Mucosa of descending colon (tissue), 3 donors: ENCODE results near the gene LAIR1. TPM values are rescaled to one million over a fixed set of nuclear protein-coding genes. Genes with fewer than 3 reads are reported as not detected.
A peak's percentile ranks its signal among the peaks of the same experiment; 100 is the strongest.
"Not testable (repeated sequence)": the region's sequence is repeated elsewhere in the genome, so short reads cannot be mapped to it uniquely, and the experiment has no call there.

Source experiments
- ATAC-seq: fragments of 200-7000 bp; cut with Tn5 transposase; one replicate; pipeline ENCODE4 v1.9.1; 2020; ENCODE audit warnings: mild to moderate bottlenecking, moderate library complexity
- DNase-seq, 3 donors: peaks; one replicate each; pipeline ENCODE4 v3.0.0-alpha.2; 2020
- H3K36me3 ChIP-seq: fragments of 200-600 bp; one replicate; pipeline ENCODE4 v1.8.0; 2021; ENCODE audit warnings: low read depth, mild to moderate bottlenecking
- H3K4me1 ChIP-seq: fragments of 200-600 bp; one replicate; pipeline ENCODE4 v1.8.0; 2021; ENCODE audit warnings: low read depth, mild to moderate bottlenecking
- H3K4me3 ChIP-seq: fragments of 200-600 bp; one replicate; pipeline ENCODE4 v1.8.0; 2021; ENCODE audit warnings: mild to moderate bottlenecking
- H3K9me3 ChIP-seq: fragments of 200-600 bp; one replicate; pipeline ENCODE4 v1.8.0; 2021; ENCODE audit warnings: mild to moderate bottlenecking
- CTCF ChIP-seq: fragments of 200-600 bp; IDR thresholded peaks from one replicate; pipeline ENCODE4 v1.8.0; 2022; ENCODE audit warnings: antibody characterized with exemption, mild to moderate bottlenecking
- intact Hi-C, 2 donors: fragments of 100-400 bp; cut with DNase I in 1 of 2; cut with micrococcal nuclease in 1 of 2; formaldehyde crosslinking; loops; one replicate each; pipeline versions ENCODE4 v1.11.0 to v1.11.1; 2022; cut with DNase I, micrococcal nuclease
- total RNA-seq, 3 donors: library from RNA; stranded (reverse); fragmentation: NEBNext Ultra II Directional in 2 of 3; extraction: Animal tissue kit (Norgen Biotek cat#: 25700) in 2 of 3; gene quantifications; one replicate each; pipeline versions ENCODE4 v1.2.1 to v1.2.4, GENCODE V29; 2021 to 2023
- donor health status: DM: no; HTN: no; CAD: no; lungs with moderate emphysema.
- donor health status: DM: no; HTN: no; CAD: no.
- donor health status: DM: no; HTN: yes; CAD: no.

The LAIR1 gene
- total RNA-seq, 3 donors from 2014 or later = 5.4 to 26.7 (median 17.1) TPM

- no peak for ATAC-seq
- no peaks in the 10 kb centered on the region for H3K4me1 ChIP-seq
- H3K4me3 ChIP-seq = no peak overlapping the region
- no peaks in the 10 kb centered on the region for H3K36me3 ChIP-seq
- DNase-seq = no peak
- H3K9me3 ChIP-seq = no peaks in the 10 kb centered on the region
- no peak for TF ChIP-seq CTCF
- intact Hi-C loops = no loop called here
These were observed 2.1 kb upstream of the LAIR1 start for GRCh38 chr19:54366811-54367210.

GRCh38 chr19:54365798-54366197 is 1.1 kb upstream of the LAIR1 start:
- DNase-seq, H3K9me3 ChIP-seq, ATAC-seq, H3K4me1 ChIP-seq, H3K36me3 ChIP-seq, H3K4me3 ChIP-seq, intact Hi-C loops: not testable (repeated sequence)

GRCh38 chr19:54361680-54362422 is 2.9 kb downstream of the LAIR1 start:
- H3K4me3 ChIP-seq, intact Hi-C loops: not testable (repeated sequence)

GRCh38 chr19:54359149-54359820 is 5.4 kb downstream of the LAIR1 start:
- H3K9me3 ChIP-seq, H3K4me1 ChIP-seq, H3K36me3 ChIP-seq, H3K4me3 ChIP-seq, intact Hi-C loops: not testable (repeated sequence)
- DNase-seq (peak; percentile 59 to 72 (median 60)), ATAC-seq (peak; percentile 87)

More at GRCh38 chr19:54361680-54362422, 2.9 kb downstream of the LAIR1 start:
- not testable (repeated sequence) for DNase-seq, H3K4me1 ChIP-seq, H3K36me3 ChIP-seq, H3K9me3 ChIP-seq
- ATAC-seq = peak; percentile 29

GRCh38 chr19:54357381-54357780 is 7.3 kb downstream of the LAIR1 start:
- Histone ChIP-seq H3K36me3 (no peaks in the 10 kb centered on the region), H3K4me1 (no peaks in the 10 kb centered on the region), H3K4me3 (no peak overlapping the region), H3K9me3 (no peaks in the 10 kb centered on the region)
- DNase-seq = no peak
- TF ChIP-seq CTCF = no peak
- intact Hi-C loops = no loop called here
- ATAC-seq = no peak

- intact Hi-C loops = no loop called here
- TF ChIP-seq CTCF = no peak
- DNase-seq = no peak
- no peaks in the 10 kb centered on the region for H3K9me3 ChIP-seq
- H3K4me1 ChIP-seq = no peaks in the 10 kb centered on the region
- no peak overlapping the region for H3K4me3 ChIP-seq
- H3K36me3 ChIP-seq = no peaks in the 10 kb centered on the region
- ATAC-seq = no peak
These were observed 8.2 kb downstream of the LAIR1 start for GRCh38 chr19:54356444-54357056.

- Histone ChIP-seq H3K9me3 (no peaks in the 10 kb centered on the region), H3K36me3 (no peaks in the 10 kb centered on the region), H3K4me1 (no peaks in the 10 kb centered on the region), H3K4me3 (no peak overlapping the region)
- DNase-seq (no peak), ATAC-seq (no peak)
- intact Hi-C loops = no loop called here
- TF ChIP-seq CTCF = no peak
These were observed 9.1 kb downstream of the LAIR1 start for GRCh38 chr19:54355675-54356074.
